Stimulated activated naive CD8-positive, alpha-beta T cell treated with anti-CD3 and anti-CD28 coated beads, Interleukin-15, Interleukin-2, amounts not matched to agents 100 U/mL and 50 U/mL, for 24 hours (primary cell): Measurements from ENCODE around the gene FBXL2.
"Not testable (repeated sequence)": the region's sequence is repeated elsewhere in the genome, so short reads cannot be mapped to it uniquely, and the experiment has no call there.

ENCODE experiments used
- ATAC-seq: fragments of 150-1000 bp; cut with Tn5 transposase; one replicate; pipeline ENCODE4 v1.10.0; 2021
- DNase-seq: peaks from one replicate; pipeline ENCODE4 v3.0.0; 2021

Gene FBXL2

DNA sequence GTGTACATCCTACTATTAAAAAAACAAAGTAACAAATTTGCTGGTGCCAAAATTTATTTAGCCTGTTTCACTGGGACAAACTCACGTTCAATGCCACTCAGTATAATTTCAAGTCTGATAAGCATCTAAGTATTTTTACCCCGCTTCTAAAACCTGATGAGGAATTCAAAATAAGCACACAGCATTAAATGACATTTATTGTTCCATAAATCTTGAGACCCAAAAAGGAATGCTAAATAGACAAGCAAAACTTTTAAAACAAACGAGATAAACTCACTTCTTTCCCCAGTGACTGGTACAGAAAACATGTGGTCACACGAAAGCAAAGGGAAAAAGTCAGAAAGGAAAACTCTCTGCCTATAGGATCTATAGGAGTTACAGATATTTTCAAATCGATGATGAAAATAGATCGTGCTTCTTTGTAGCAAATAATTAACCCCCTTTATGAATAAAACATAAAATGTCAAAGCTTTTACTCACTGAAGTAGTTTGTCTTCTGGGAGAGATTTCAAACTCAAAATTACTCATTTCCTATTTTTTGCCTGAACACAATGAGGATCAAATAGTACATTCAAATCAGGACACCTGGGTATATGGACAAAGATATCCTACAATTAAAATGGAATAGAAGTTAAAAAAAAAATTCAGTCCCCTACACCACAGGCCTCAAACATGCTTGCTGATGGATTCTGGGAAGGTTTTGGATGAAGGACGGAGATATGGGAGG lies 111.3 kb downstream of the FBXL2 start:
- no peak for DNase-seq
- no peak for ATAC-seq

DNA sequence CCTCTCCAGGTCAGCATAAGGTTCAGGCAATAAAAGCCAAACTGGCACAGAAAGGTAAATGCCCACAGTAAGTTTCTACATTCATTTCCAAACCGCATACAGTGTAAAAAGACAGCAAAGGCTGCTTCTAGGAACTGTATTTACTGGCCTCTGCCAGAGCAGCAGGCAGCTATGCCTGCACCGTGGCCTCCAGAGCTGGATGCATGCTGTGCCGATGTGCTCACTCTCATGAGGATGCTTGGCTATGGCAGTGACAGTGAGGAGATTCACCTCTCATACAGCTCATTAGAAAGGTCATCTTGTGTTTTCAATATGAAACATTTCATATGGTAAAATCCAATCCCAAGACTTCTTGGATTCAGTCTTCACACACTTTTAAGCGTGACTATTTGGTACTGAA lies 112.7 kb downstream of the FBXL2 start:
- DNase-seq = no peak
- no peak for ATAC-seq

DNA sequence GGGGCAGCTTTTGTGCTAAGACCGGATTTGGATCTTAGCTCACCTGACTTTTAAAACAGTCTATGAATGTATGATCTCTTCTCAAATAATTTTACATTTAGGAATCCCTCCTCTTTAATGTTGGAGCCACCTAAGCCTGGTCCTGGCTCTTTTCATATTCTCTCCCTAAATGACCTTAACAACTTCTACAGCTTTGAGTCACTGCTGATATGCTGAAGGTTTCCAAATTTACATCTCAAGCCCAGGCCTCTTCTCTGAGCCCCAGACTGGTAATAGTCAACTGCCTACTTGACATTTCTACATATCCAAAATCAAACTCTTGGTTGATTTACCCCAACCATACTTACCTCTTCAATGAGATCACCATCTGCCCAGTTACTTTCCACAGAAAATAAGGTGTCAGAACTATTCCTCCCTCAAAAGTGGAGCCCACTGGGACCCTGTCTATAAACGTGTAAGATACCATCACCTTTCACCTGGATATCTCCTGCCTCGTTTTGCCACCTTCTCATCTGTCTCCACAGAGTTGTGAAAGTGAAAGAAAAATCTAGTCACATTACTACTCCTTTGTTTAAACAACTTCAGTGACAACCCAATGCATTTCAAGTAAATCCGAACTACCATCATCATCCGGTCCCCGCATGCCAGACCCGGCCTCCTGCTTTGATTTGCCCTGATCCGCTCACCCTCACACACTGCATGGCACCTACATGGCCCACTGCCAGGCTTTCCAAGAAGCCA lies 114.2 kb downstream of the FBXL2 start:
- DNase-seq = no peak
- no peak for ATAC-seq

DNA sequence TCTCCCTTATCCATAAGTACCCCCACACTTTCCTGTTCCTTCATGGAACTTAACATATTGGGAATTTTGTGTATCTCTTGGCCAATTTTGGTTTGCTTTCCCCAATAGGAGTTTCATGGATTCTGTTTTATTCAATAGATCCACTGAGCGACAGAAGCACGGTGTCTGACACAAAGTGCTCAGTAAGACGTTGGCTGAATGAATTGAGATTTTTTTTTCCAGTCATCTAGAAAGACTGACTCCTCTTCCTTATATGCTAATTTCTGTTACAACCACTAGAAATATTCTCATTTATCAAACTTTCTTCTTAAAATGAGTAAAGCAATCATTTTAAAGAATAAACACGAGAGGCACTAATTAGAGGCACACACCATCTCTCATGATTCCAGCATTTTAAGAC lies 114.9 kb downstream of the FBXL2 start:
- ATAC-seq = no peak

DNA sequence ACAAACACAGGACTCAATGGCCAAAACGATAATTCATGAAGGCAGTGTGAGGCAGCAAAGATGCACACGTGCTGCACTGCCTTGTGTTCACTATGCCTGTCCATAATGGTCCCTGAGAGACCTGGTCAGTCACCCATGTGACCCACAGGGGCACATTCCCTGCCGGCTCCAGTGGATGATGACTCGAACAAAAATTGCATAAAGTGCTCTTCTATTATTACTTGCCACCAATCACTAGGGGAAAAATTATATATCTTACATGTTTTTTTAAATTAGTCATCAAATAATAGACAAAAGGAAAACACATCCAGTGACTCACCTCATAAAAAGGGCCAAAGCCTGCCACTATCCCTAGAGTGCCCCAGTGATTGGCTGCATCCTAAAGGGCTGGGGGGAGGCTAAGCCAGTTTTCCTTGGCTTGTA lies 115.5 kb downstream of the FBXL2 start:
- DNase-seq (no peak), ATAC-seq (no peak)

More for the DNA sequence above, 114.9 kb downstream of the FBXL2 start:
- no peak for DNase-seq

DNA sequence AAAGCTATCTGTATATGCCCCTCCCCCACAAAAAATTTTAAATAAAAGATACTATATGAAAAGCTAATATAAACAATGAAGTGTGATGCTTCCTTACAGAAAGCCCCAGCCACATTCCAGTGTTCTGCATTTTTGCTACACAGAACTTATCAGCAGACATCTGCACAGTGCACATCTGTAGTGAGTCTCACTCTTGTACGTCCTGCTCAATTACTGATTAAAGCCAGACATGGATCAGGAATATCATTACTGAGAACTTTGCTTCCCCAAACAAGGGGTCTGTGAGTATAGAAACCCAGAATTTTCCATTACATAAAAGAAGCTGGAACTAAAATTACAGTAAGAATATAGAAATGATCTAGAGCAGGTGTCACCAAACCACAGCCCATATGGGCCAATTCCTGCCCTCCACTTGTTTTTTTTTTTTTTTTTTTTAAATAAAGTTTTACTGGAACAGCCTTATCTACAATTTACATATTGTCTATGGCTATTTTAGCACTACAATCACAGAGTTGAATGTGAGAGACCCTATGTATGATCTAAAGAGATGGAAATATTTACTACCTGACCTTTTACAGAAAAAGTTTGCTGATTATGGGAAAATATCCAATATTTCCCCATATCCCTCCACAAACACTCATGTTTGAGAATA lies 117.3 kb downstream of the FBXL2 start:
- DNase-seq (no peak), ATAC-seq (no peak)

DNA sequence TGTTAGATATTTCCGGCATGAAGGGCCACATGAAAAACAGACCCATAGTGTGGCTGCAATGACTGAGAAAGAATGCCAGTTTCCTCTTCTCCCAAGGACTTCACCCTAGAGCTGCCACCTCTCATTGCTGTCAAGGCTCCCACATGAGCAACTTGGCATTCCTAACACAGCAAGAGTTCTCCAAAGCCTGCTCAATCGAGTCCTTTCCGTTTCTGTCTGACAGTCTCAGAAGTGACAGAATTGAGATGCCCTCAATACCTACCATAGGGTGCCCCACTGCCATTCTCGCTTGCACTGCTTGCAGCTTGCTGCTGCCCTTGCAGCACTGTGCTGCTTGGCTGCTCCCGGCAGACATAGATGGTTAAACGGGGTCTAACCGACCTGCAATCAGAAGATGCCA lies 118.7 kb downstream of the FBXL2 start:
- no peak for DNase-seq
- ATAC-seq = no peak

DNA sequence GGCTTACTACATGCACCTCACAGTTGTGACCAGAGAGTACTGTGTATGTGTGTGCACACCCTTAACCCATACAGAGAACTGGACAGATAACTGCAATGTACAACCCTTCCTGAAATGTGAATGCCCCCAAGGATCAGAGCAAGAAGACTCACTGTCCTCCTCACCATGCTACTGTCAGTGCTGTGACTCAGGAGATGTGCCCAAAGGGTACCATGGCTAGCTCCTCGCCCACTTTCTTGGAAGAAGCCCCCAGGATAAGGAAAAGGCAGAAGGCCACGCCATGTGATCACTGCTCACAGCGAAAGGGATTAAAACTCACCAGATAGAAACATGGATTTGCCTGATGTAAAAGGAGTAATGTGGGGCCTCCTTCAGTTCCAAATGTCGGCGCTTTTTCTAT lies 121.2 kb downstream of the FBXL2 start:
- no peak for DNase-seq
- ATAC-seq = no peak

DNA sequence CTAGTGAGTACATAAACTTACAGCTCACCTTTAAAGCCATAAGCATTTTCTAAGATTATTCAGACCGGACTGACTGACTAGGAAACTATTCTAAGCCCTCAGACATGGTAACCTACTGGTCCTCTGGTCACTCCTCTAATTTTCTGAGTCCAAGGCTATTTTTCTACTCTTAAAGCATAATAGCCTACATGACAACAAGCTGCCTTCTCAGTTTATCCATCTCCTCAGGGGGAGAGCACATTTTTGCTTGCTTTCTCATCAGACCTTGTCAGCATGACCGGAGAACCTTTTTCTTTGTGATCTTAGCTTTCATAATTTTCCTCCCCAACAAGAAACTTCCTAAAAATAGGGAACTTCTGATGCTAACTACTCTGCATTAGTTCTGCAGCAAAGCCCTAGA lies 124.5 kb downstream of the FBXL2 start:
- ATAC-seq (no peak), DNase-seq (no peak)

DNA sequence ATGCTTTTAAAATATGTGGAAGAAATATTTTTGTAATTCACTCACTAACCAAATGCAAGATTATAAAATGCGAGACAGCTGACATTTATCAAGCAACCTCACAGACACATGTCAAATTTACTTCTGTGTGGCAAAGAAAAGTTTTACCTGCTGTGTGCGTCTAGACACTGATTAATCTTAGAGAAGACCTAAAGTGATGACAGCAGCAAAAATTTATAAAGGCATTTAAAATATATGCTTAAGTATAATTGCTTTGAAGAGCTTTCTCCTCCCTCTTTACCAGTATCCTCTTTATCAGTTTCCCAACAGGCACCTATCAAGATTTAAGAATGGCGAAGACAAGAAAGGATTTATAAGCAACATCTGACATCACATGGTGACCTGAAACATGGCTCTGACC lies 125.7 kb downstream of the FBXL2 start:
- DNase-seq = no peak

DNA sequence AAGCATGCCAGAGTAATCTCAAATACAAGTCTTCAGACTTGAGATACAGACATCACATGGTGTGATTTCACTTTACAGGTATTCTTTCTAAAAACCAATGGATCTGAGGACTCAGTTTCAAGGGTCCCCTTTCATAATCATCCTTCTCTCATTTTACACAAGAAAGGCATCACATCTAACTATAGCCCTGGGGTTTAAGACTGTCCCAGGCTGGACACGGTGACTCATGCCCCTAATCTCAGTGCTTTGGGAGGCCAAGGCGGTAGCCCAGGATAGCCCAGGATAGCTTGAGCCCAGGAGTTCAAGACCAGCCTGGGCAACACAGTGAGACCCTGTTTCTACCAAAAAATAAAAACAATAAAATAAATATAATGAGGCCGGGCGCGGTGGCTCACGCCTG lies 126.5 kb downstream of the FBXL2 start:
- ATAC-seq = no peak

More for the DNA sequence above, 125.7 kb downstream of the FBXL2 start:
- no peak for ATAC-seq

DNA sequence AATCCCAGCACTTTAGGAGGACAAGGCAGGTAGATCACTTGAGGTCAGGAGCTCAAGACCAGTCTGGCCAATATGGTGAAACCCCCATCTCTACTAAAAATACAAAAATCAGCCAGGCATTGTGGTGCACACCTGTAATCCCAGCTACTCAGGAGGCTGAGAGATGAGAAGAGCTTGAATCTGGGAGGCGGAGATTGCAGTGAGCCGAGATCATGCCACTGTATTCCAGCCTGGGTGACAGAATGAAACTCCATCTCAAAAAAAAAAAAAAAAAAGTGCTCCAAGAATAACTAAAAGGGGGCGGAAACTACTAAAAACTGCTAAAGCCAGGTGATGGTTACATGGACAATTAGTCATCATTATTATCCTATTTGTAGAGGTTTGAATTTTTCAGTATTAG lies 133.6 kb downstream of the FBXL2 start:
- not testable (repeated sequence) for ATAC-seq, DNase-seq

More for the DNA sequence above, 126.5 kb downstream of the FBXL2 start:
- DNase-seq = no peak

DNA sequence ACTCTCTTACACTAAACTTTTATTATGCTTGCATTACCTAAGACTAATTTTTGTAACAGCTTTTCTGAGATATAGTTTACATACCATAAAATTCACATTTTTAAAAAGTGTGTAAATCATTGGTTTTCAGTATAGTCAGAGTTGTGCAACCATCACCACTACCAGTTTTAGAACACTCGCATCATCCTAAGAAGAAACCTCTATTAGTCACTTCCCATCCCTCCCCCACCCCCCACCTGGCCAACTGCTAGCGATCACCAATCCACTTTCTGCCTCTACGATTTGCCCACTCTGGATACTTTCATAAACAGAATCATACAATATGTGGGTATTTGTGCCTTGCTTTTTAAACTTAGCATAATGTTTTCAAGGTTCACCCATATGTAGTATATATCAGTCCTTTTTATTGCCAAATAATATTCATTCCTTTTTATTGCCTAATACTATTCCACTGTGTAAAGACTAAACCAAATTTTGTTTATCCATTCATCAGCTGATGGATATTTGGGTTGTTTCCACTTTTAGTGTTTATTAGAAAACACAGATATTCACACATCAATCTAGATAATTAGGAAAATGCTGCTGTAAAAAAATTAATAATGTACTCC lies 139.9 kb downstream of the FBXL2 start:
- DNase-seq = no peak
- peak; percentile 68 for ATAC-seq

DNA sequence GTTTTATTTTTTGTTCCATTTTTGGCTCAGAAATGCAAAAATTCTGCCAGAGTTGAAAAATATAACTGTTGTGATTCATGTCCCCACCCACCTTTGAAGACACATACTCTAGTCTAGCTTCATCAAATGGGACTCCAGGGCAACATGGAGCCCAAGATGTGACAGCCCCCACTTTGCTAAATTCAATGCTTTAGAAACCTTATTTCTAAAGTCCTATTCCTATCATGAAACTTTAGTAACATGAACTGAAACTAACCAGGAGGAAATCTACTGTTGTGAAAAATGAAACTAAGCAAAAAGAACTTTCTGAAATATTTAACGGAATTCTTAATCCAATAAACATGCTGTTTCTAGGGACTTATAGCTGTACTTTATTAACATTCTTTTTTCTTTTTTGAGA lies 142.7 kb downstream of the FBXL2 start:
- no peak for ATAC-seq
- no peak for DNase-seq

DNA sequence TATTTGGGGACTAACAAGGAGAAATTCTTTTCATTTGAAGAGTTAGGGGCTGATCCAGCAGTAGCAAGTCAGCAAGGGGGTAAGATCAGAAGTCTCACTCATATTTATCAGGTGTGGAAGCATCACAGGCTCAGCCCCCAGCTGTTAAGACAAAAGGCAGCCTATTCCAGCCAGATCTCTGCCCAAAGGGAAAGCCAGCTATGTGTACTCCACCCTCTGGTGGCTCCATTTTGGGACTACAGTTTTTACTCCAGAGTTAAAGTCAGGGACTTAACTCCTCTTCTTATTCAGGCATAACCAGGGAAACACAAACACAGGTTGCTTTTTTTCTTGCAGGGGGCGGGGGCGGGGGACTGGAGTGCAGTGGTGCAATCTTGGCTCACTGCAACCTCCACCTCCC lies 143.7 kb downstream of the FBXL2 start:
- no peak for DNase-seq
- no peak for ATAC-seq

DNA sequence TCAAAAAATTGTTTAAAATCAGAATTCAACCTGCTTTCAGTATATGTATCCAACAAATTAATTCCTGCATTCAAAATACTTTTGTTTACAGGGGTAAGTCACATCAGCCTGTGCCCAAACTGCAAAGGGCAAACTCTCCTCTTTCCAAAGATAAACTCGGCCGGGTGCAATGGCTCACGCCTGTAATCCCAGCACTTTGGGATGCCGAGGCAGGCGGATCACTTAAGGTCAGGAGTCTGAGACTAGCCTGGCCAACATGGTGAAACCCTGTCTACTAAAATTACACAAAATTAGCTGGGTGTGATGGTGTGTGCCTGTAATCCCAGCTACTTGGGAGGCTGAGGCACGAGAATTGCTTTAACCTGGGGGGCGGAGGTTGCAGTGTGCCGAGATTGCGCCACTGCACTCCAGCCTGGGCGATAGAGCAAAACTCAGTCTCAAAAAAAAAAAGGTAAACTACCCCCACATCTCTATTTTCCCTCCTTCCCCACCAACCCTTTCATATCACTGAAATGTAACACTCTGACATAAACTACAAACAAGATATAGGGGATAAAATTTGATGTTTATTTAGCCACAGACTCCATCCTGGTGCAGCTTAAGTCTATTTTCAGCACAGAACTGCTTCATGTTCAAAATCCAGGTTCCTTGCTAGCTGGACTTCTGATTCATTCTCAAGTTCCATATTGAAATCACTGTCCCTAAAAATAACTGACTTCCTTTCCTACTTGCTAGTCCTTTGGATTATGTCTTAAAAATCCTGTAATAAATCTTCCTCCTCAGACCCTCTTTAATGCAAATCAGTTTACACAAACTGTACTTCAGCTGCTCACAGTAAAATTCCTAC lies 147.6 kb downstream of the FBXL2 start:
- no peak for ATAC-seq
- DNase-seq = no peak

DNA sequence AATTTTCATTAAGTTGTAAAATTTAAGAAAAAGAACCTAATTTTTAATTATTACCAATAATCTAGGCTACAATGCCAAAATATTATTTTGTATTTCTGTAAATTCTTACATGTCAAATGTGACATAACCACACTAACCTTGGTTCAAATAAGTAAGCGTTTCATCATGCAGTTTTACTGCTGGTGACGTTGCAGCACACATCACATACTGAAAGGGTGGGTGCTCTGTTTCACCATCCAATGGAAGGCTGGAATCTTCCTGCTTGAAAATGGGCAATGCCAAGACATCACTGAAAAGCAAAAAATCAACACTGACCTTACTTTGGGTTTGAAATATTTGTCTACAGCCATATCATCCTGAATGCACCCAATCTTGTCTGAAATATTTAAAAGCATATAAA lies 148.2 kb downstream of the FBXL2 start:
- DNase-seq = no peak
- ATAC-seq = no peak

DNA sequence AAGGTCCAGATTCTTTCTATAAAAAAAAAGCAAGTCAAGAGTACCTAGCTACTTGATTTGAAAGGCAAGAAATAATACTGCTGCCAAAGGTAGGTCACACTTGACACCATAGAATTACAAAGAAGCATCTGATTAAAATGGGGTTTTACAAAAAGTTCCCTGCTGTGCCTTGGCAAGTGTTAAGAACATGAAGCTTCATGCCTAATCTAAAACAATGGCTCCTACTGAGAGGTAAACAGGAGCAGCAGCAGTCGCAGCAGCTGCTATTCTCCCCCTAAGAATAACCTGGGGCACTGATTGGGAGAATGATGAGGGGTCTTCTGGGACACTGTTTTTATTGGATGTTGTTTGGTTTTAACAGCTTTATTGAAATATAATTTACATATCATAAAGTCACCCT lies 148.8 kb downstream of the FBXL2 start:
- ATAC-seq (no peak), DNase-seq (no peak)

DNA sequence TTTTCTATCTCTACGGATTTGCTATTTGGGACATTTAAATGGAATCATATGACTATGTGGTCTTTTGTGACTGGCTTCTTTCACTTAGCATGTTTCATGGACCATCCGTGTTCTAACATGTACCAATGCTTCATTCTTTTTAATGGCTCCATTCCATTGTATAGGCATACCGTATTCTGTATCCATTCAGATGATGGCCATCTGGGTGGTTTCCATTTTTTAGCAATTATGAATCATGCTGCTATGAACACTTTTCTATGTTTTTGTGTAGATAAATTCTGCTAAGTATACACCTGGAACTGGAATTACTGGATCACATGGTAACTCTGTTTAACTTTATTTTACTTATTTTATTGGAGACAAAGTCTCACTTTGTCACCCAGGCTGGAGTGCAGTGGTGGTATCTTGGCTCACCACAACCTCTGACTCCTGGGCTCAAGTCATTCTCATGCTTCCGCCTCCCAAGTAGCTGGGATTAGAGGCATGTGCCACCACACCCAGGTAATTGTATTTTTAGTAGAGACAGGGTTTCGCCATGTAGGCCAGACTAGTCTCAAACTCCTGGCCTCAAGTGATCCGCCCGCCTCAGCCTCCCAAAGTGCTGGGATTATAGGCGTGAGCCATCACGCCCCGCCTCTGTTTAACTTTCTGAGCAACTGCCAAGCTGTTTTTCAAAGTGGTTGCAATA lies 149.5 kb downstream of the FBXL2 start:
- DNase-seq (no peak), ATAC-seq (no peak)

DNA sequence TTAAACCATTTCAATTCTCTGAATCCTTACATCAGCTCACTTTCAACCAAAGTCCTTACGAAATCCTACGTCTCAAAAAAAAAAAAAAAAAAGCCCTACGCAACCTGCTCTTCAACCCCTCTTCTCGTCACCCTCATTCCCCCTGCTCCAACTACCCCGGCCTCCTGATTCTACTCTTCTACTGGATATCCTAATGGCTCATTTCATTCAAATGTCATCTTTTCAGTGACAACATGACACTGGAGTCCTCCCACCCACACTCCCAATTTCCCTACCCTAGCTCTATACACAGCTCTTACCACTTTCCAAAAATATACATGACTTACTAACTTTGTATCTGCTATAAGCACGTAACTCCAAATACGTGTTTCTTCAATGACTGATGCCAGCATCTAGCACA lies 151.5 kb downstream of the FBXL2 start:
- ATAC-seq = no peak
- no peak for DNase-seq

DNA sequence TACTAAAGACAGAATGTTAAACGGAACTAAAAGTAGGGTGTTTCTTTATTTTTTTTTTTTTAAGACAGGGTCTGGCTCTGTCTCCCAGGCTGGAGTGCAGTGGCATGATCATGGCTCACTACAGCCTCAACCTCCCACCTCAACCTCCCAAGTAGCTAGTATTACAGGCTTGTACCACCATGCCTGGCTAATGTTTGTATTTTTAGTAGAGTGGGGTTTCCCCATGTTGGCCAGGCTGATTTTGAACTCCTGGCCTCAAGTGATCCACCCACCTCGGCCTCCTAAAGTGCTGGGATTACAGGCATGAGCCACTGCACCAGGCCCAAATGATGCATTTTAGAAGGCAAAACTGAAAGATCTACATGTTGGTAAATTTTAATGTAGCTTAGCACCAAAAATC lies 152.1 kb downstream of the FBXL2 start:
- DNase-seq, ATAC-seq: not testable (repeated sequence)
